ENCODE results near the gene C17orf50. TPM values are rescaled to one million over a fixed set of nuclear protein-coding genes. Genes with fewer than 3 reads are reported as not detected.
"Not testable (repeated sequence)": the region's sequence is repeated elsewhere in the genome, so short reads cannot be mapped to it uniquely, and the experiment has no call there.

The C17orf50 gene
- total and polyA plus RNA-seq, 2 donors from 2014 or later, result 0.41 TPM; not detected in 1

GRCh38 chr17:35748979-35749378 is 11.7 kb upstream of the C17orf50 start:
- H3K9me3 ChIP-seq (ENCODE audit: control insufficient read depth in 2 of 3, insufficient read depth in 1 of 3, low read length in 3 of 3), result no peaks in the 10 kb centered on the region
- H3K4me1 ChIP-seq (ENCODE audit: control insufficient read depth in 2 of 3, insufficient read depth in 2 of 3, low read depth in 1 of 3, low read length in 3 of 3), result peaks cover 0 to 9% (median 0%) of the 10 kb centered on the region in 3 donors
- H3K36me3 ChIP-seq (ENCODE audit: control insufficient read depth in 2 of 3, insufficient read depth in 3 of 3, low read length in 3 of 3), result no peaks in the 10 kb centered on the region
- H3K27me3 ChIP-seq (ENCODE audit: control insufficient read depth, insufficient read depth, low read length), result peaks cover 2% of the 10 kb centered on the region
- no peak overlapping the region for H3K4me3 ChIP-seq (ENCODE audit: low read length in 3 of 3)
- intact Hi-C loops (cut with DNase I), result loop anchor here (10.0 kb wide), 1 partner anchor 134 kb away; no protein-coding TSS in a partner anchor
- no peak overlapping the region for H3K27ac ChIP-seq (ENCODE audit: low read depth in 2 of 2, low read length in 2 of 2)
- FAIRE-seq, result no peak
- TF ChIP-seq CTCF (IDR thresholded peaks at IDR 0.05; ENCODE audit: borderline replicate concordance, extremely low read depth, insufficient read depth), result no peak
- DNase-seq, result no peak
- no peak overlapping the region for H3K9ac ChIP-seq (ENCODE audit: low read length in 3 of 3)

- no peaks in the 10 kb centered on the region for H3K36me3 ChIP-seq (ENCODE audit: control insufficient read depth in 2 of 3, insufficient read depth in 3 of 3, low read length in 3 of 3)
These were observed 10.9 kb upstream of the C17orf50 start for GRCh38 chr17:35749560-35750412.

GRCh38 chr17:35750526-35751395 is 9.9 kb upstream of the C17orf50 start:
- DNase-seq (no peak), FAIRE-seq (no peak)
- H3K9ac ChIP-seq (ENCODE audit: low read length in 3 of 3), result no peak overlapping the region

More at GRCh38 chr17:35749560-35750412, 10.9 kb upstream of the C17orf50 start:
- Histone ChIP-seq H3K9me3 (ENCODE audit: control insufficient read depth in 2 of 3, insufficient read depth in 1 of 3, low read length in 3 of 3) (no peaks in the 10 kb centered on the region), H3K4me1 (ENCODE audit: control insufficient read depth in 2 of 3, insufficient read depth in 2 of 3, low read depth in 1 of 3, low read length in 3 of 3) (peaks cover 0 to 9% (median 0%) of the 10 kb centered on the region in 3 donors), H3K9ac (ENCODE audit: low read length in 3 of 3) (no peak overlapping the region), H3K4me3 (ENCODE audit: low read length in 3 of 3) (no peak overlapping the region), H3K27me3 (ENCODE audit: control insufficient read depth, insufficient read depth, low read length) (peaks cover 2% of the 10 kb centered on the region), H3K27ac (ENCODE audit: low read depth in 2 of 2, low read length in 2 of 2) (no peak overlapping the region)
- intact Hi-C loops (cut with DNase I), result loop anchor here (10.0 kb wide), 1 partner anchor 135 kb away; no protein-coding TSS in a partner anchor
- DNase-seq (peak in 1 of 5 donors; percentile 29), FAIRE-seq (no peak)
- no peak for TF ChIP-seq CTCF (IDR thresholded peaks at IDR 0.05; ENCODE audit: borderline replicate concordance, extremely low read depth, insufficient read depth)

GRCh38 chr17:35751541-35751940 is 9.1 kb upstream of the C17orf50 start:
- FAIRE-seq; H3K4me1 ChIP-seq (ENCODE audit: control insufficient read depth in 2 of 3, insufficient read depth in 2 of 3, low read depth in 1 of 3, low read length in 3 of 3); intact Hi-C loops (cut with DNase I); H3K4me3 ChIP-seq (ENCODE audit: low read length in 3 of 3); H3K36me3 ChIP-seq (ENCODE audit: control insufficient read depth in 2 of 3, insufficient read depth in 3 of 3, low read length in 3 of 3); H3K9ac ChIP-seq (ENCODE audit: low read length in 3 of 3); H3K27ac ChIP-seq (ENCODE audit: low read depth in 2 of 2, low read length in 2 of 2); H3K9me3 ChIP-seq (ENCODE audit: control insufficient read depth in 2 of 3, insufficient read depth in 1 of 3, low read length in 3 of 3); H3K27me3 ChIP-seq (ENCODE audit: control insufficient read depth, insufficient read depth, low read length); DNase-seq: not testable (repeated sequence)

More at GRCh38 chr17:35750526-35751395, 9.9 kb upstream of the C17orf50 start:
- intact Hi-C loops (cut with DNase I), result no loop called here
- Histone ChIP-seq H3K9me3 (ENCODE audit: control insufficient read depth in 2 of 3, insufficient read depth in 1 of 3, low read length in 3 of 3) (no peaks in the 10 kb centered on the region), H3K4me1 (ENCODE audit: control insufficient read depth in 2 of 3, insufficient read depth in 2 of 3, low read depth in 1 of 3, low read length in 3 of 3) (peaks cover 0 to 9% (median 0%) of the 10 kb centered on the region in 3 donors), H3K27me3 (ENCODE audit: control insufficient read depth, insufficient read depth, low read length) (peaks cover 2% of the 10 kb centered on the region), H3K4me3 (ENCODE audit: low read length in 3 of 3) (no peak overlapping the region), H3K27ac (ENCODE audit: low read depth in 2 of 2, low read length in 2 of 2) (no peak overlapping the region), H3K36me3 (ENCODE audit: control insufficient read depth in 2 of 3, insufficient read depth in 3 of 3, low read length in 3 of 3) (no peaks in the 10 kb centered on the region)
- no peak for TF ChIP-seq CTCF (IDR thresholded peaks at IDR 0.05; ENCODE audit: borderline replicate concordance, extremely low read depth, insufficient read depth)
